Measurements from ENCODE around the gene SYT9.

- TF ChIP-seq POLR2AphosphoS5 (IDR thresholded peaks at IDR 0.05; ENCODE audit: borderline replicate concordance, low read depth, low read length) (no peak), EZH2 (IDR thresholded peaks at IDR 0.05) (no peak), FOXP2 (optimal IDR thresholded peaks at IDR 0.05; ENCODE audit: control extremely low read depth, extremely low read length, insufficient read depth) (no peak)
Measured at GRCh38 chr11:7251836-7252682, at the start of gene SYT9.
